Ascending aorta (tissue), 2 donors: Measurements from ENCODE around the gene SCN10A. TPM values are rescaled to one million over a fixed set of nuclear protein-coding genes. Genes with fewer than 3 reads are reported as not detected.

ENCODE experiments used
- DNase-seq, 2 donors: peaks; one replicate each; pipeline ENCODE4 v3.0.0-alpha.2; 2019; ENCODE audit warnings: low spot score in 2 of 2
- H3K27ac ChIP-seq, 2 donors: fragments of 200-600 bp; sonication (generic); one replicate each; pipeline ENCODE4 v1.5.1; 2016 to 2017; ENCODE audit warnings: mild to moderate bottlenecking in 1 of 2
- H3K27me3 ChIP-seq: fragments of 200-600 bp; sonication (generic); one replicate; pipeline ENCODE4 v1.5.1; 2017
- H3K36me3 ChIP-seq, 2 donors: fragments of 200-600 bp; sonication (generic); one replicate each; pipeline ENCODE4 v1.5.1; 2016
- H3K4me1 ChIP-seq, 2 donors: fragments of 200-600 bp; sonication (generic); one replicate each; pipeline ENCODE4 v1.5.1; 2016 to 2017; ENCODE audit warnings: mild to moderate bottlenecking in 1 of 2
- H3K4me3 ChIP-seq, 2 donors: fragments of 200-600 bp; sonication (generic); one replicate each; pipeline ENCODE4 v1.5.1; 2016 to 2017; ENCODE audit warnings: mild to moderate bottlenecking in 1 of 2
- H3K9me3 ChIP-seq, 2 donors: fragments of 200-600 bp; sonication (generic); one replicate each; pipeline ENCODE4 v1.5.1; 2016
- intact Hi-C: fragments of 100-400 bp; cut with DNase I; formaldehyde crosslinking; loops from one replicate; pipeline ENCODE4 v1.15.1; 2023
- total RNA-seq: library from RNA; depleted of rRNA; stranded (reverse); fragments of >200 nt; gene quantifications from one replicate; pipeline ENCODE4 v1.1.0, GENCODE V29; 2016
- TF ChIP-seq, protein P1 (sequence below), 3 experiments: fragments of 200-600 bp in 2 of 3; fragments of 450-650 bp in 1 of 3; sonication (generic) in 2 of 3; IDR thresholded peaks; one replicate each; pipeline ENCODE4 v1.5.1; 2016 to 2019; ENCODE audit warnings: antibody characterized with exemption in 3 of 3, mild to moderate bottlenecking in 1 of 3, moderate library complexity in 1 of 3

The SCN10A gene
- total RNA-seq, 1 donor from 2014 or later: not detected

DNA sequence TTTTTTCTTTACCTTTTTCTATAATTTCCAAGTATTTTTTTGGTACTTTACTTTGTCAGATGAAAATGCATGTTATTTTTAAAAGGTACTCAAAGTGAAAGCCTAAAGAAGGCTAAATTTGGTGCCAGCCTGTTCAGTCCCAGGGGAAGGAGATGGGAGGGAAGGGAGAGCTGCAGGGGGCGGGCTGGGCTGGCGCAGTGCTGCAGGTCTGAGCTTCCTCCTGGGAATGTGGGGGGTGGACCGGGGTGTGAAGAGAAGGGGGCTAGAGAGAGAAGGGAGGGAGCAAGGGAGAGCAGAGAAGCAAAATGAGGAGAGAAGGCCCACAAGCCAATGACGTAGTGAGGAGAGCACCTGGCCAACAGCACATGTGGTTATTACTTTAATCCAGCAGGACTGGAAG is 95.6 kb downstream of the SCN10A start:
- TF ChIP-seq, protein P1, sequence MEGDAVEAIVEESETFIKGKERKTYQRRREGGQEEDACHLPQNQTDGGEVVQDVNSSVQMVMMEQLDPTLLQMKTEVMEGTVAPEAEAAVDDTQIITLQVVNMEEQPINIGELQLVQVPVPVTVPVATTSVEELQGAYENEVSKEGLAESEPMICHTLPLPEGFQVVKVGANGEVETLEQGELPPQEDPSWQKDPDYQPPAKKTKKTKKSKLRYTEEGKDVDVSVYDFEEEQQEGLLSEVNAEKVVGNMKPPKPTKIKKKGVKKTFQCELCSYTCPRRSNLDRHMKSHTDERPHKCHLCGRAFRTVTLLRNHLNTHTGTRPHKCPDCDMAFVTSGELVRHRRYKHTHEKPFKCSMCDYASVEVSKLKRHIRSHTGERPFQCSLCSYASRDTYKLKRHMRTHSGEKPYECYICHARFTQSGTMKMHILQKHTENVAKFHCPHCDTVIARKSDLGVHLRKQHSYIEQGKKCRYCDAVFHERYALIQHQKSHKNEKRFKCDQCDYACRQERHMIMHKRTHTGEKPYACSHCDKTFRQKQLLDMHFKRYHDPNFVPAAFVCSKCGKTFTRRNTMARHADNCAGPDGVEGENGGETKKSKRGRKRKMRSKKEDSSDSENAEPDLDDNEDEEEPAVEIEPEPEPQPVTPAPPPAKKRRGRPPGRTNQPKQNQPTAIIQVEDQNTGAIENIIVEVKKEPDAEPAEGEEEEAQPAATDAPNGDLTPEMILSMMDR (IDR thresholded peaks at IDR 0.05): no peak
- intact Hi-C loops: loop anchor here (5.0 kb wide), 1 partner anchor 112 kb away; no protein-coding TSS in a partner anchor

DNA sequence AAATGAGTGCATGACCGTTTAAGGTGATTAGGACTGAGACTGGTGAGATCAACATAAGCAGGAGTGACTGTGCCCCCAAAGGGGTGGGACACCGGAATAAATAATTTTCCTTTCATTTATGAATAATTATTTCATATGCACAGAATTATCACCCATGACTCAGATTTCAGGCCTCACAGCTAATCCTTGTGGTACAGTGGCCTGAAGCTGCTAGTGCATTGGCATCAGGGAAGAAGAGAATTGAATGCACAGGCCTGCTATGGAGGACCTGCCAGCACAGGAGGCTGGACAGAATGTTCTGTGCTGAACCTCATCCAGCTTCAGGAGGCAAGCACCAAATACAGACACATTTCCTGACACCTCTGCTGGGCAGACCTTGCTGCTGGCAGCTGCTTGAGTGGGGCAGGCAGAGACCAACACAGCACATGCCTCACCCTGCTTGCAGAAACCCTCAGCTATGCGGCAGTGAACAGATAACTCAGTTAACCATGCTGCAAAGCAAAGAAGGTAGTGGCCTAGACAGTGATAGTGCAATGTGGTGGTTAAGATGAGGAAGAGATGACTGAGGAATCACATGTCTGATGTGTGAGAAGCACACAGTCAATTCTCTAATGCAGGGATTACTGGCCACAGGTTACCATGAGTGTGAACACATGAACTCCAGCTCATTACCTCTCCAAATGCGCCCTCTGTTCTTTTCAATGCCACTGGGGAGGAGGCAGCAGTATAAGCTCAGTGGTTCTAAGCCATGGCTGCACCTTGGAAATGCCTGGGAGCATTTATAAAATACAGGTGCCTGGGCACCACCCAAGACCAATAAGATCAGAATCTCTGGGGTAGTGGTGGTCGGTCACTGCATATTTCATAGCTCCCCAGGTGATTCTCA is 98.4 kb downstream of the SCN10A start:
- H3K36me3 ChIP-seq: no peaks in the 10 kb centered on the region
- no peak overlapping the region for H3K4me3 ChIP-seq
- intact Hi-C loops: no loop called here
- TF ChIP-seq, protein P1 (IDR thresholded peaks at IDR 0.05): no peak
- no peaks in the 10 kb centered on the region for H3K9me3 ChIP-seq
- H3K27ac ChIP-seq: no peak overlapping the region
- H3K4me1 ChIP-seq: peaks cover 2 to 9% of the 10 kb centered on the region in 2 donors
- H3K27me3 ChIP-seq: no peaks in the 10 kb centered on the region
- no peak for DNase-seq

More for the DNA sequence above, 95.6 kb downstream of the SCN10A start:
- peaks cover 7 to 22% of the 10 kb centered on the region in 2 donors for H3K4me1 ChIP-seq
- H3K4me3 ChIP-seq: no peak overlapping the region
- H3K27ac ChIP-seq: no peak overlapping the region
- no peaks in the 10 kb centered on the region for H3K9me3 ChIP-seq
- no peaks in the 10 kb centered on the region for H3K36me3 ChIP-seq
- H3K27me3 ChIP-seq: no peaks in the 10 kb centered on the region
- no peak for DNase-seq

DNA sequence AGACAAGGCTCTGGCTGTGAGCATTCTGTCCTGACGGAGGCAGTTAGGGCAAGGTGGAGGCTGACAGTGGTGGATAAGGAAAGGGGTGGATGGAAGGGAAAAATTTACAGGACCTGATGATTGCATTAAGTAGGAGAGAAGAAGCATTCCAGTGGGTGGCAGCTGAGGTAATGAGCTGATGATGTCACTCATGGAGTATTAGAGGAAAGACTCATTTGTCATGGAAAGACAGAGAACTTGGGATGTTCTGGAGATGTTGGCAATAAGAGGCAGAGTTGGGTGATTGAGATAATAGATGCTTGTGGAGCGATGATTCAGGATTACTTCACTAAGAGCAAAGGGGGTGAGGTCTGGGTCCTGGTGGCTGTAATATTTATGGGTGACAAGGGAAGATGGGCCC is 102.9 kb downstream of the SCN10A start:
- intact Hi-C loops: no loop called here
- H3K9me3 ChIP-seq: no peaks in the 10 kb centered on the region

DNA sequence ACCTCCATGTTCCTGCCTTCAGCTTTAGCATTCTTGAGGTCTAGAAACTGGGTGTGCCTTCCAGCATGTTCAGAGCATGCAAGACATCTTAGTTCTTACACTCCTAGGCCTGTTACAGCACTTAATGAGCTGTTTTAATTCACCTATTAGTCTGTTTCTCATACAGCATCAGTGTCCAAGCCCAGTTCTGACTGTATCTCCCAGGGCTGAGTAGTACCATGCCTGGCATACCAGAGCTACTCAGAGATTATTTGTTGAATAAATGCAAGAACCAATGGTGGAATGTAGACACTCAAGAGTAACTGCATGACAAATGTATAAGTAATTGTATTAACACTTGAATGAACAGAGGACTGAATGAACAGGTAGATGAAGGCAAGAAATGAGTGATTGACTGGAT is 104.7 kb downstream of the SCN10A start:
- H3K36me3 ChIP-seq: no peaks in the 10 kb centered on the region
- H3K4me1 ChIP-seq: no peaks in the 10 kb centered on the region
- H3K9me3 ChIP-seq: no peaks in the 10 kb centered on the region
- DNase-seq: no peak
- intact Hi-C loops: no loop called here
- H3K27me3 ChIP-seq: no peaks in the 10 kb centered on the region
- H3K4me3 ChIP-seq: no peak overlapping the region
- H3K27ac ChIP-seq: no peak overlapping the region
- TF ChIP-seq, protein P1 (IDR thresholded peaks at IDR 0.05): no peak

More for the DNA sequence above, 102.9 kb downstream of the SCN10A start:
- TF ChIP-seq, protein P1 (IDR thresholded peaks at IDR 0.05): no peak
- Histone ChIP-seq H3K27ac (no peak overlapping the region), H3K27me3 (no peaks in the 10 kb centered on the region), H3K4me1 (no peaks in the 10 kb centered on the region), H3K4me3 (no peak overlapping the region), H3K36me3 (no peaks in the 10 kb centered on the region)
- no peak for DNase-seq

DNA sequence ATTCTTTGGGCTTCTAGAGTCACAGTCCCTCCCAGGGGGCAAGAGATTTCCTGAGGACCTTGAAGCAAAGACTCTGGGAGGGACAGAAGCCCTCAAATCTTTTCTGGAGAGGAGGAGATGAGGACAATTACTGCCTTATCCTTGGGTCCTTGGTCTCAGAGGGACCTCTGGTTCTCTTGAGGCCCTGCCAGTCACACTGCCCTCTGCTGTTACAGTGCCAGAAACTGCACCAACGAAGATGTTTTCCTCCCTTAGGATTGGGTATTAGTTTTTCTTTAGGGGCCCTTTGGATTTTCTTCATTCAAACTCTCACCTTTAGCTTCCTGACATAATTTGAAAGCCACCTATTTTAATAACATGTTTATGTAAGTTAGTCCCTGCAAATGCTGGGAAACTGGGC is 108.3 kb downstream of the SCN10A start:
- no peaks in the 10 kb centered on the region for H3K9me3 ChIP-seq

More for the DNA sequence above, 108.3 kb downstream of the SCN10A start:
- Histone ChIP-seq H3K4me3 (no peak overlapping the region), H3K36me3 (no peaks in the 10 kb centered on the region), H3K27ac (no peak overlapping the region), H3K4me1 (no peaks in the 10 kb centered on the region), H3K27me3 (no peaks in the 10 kb centered on the region)
- intact Hi-C loops: no loop called here
- DNase-seq: no peak
- TF ChIP-seq, protein P1 (IDR thresholded peaks at IDR 0.05): no peak
